CD4-positive, alpha-beta T cell treated with Interferon alpha-2 for 1 hour (primary cell): ENCODE data around the gene WNT6.

Source experiments
- DNase-seq, 2 donors: peaks; one replicate each; pipeline ENCODE4 v3.0.0-alpha.2; 2020 to 2022

The WNT6 gene

DNA sequence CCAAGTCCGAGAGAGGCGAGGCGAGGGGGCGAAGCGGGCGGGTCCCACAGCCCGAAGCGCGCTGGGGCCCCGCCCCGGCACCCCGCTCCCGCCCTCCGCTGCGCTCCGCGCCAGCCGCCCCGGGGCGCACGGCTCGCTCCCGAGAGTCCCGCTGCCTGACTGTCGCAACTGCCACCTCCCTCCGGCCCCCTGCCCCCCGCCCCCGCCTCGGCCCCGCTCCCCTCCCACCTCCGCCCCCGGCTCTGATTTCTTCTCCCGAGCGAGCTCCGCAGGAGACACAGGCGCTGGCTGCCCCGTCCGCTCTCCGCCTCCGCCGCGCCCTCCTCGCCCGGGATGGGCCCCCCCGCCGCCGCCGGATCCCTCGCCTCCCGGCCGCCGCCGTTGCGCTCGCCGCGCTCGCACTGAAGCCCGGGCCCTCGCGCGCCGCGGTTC lies at the start of gene WNT6:
TSS of gene WNT6 (plus strand) at position 250 of the 432 bp plus-strand sequence. CDS start 233 bp downstream, outside the sequence.
- DNase-seq: no peak

DNA sequence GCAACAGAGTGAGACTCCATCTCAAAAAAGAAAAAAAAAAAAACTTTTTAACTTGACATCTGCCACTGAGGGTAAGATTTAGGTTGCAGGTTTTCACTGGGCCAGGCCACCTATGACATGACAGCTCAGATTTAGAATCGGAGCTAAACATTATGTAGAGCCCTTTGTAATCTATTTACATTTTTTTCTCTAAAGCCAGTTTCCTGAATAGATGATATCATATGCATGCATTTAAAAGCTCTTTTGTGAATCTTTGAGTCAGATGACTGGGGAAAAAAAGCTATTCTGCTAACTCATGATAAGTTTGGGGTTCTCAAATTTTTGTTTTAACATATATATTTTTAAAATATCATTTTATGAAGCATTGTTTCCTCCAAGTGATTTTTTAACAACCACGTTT lies 49.3 kb upstream of the WNT6 start:
- DNase-seq: no peak

DNA sequence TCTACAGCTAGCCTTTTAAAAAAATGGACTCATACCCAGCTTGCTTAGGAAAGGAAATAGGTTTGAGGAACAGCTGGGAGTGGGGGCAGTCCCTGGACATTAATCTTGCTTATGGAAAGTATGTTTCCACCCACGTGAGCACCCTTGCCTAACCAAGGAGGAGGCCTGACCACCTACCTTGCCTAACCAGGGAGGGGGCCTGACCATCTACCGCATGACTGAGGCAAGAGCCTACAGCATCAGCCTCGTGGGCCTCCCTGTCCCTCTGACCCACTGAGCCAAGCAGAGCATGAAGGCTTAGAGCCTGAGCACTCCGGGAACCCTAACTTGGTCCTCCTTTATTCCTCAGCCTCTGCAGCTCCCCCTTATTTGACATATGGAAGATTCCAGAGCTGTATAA lies 48.2 kb upstream of the WNT6 start:
- no peak for DNase-seq

DNA sequence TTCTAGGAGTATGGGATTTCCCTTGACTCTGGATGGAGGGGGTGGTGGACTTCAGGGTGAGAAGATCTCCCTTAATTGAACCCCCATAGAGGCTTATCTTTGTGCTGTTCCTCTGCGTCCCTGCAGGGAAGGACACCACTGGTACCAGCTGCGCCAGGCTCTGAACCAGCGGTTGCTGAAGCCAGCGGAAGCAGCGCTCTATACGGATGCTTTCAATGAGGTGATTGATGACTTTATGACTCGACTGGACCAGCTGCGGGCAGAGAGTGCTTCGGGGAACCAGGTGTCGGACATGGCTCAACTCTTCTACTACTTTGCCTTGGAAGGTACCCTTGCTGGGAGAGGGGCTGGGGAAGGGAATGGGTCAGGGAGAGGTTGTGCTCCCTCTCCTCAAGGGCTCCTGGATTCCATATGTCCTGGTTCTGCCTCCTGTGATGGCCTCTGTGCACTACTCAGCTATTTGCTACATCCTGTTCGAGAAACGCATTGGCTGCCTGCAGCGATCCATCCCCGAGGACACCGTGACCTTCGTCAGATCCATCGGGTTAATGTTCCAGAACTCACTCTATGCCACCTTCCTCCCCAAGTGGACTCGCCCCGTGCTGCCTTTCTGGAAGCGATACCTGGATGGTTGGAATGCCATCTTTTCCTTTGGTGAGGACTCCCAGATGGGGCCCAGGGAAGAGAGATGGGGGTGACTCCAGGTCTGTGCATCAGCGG lies 47.3 kb upstream of the WNT6 start:
- DNase-seq: no peak

DNA sequence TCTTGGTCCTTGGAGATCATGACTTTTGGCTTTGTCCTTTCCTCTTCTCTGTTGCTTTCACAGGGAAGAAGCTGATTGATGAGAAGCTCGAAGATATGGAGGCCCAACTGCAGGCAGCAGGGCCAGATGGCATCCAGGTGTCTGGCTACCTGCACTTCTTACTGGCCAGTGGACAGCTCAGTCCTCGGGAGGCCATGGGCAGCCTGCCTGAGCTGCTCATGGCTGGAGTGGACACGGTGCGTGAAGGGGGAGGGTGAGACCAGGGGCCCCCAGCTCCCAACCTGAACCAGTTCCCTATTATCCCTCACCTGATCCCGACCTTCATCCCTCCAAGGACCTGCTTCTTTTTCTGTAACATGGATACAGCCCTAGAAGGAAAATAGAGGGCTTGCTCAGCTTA lies 46.7 kb upstream of the WNT6 start:
- DNase-seq: no peak

DNA sequence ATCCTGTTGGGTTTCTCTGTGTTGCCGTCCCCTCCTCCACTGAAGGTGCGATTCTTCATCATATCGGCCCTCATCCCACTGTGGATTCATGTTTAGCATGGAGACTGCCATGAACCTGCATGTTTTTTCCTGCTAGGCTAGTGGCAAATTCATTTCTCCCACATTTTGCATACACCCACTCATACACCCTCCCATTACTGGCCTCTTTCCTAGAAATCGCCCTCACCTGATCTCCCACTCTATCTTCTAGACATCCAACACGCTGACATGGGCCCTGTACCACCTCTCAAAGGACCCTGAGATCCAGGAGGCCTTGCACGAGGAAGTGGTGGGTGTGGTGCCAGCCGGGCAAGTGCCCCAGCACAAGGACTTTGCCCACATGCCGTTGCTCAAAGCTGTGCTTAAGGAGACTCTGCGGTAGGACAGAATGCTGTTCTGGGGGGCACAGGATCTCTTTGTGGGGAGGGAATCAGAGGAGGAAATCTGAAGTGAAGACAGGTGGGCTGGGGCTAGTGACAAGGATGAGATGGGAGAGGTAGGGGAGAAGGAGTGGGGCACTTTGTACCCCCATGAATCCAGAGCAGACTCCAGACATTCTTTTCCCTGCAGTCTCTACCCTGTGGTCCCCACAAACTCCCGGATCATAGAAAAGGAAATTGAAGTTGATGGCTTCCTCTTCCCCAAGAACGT lies 45.7 kb upstream of the WNT6 start:
- DNase-seq: no peak

DNA sequence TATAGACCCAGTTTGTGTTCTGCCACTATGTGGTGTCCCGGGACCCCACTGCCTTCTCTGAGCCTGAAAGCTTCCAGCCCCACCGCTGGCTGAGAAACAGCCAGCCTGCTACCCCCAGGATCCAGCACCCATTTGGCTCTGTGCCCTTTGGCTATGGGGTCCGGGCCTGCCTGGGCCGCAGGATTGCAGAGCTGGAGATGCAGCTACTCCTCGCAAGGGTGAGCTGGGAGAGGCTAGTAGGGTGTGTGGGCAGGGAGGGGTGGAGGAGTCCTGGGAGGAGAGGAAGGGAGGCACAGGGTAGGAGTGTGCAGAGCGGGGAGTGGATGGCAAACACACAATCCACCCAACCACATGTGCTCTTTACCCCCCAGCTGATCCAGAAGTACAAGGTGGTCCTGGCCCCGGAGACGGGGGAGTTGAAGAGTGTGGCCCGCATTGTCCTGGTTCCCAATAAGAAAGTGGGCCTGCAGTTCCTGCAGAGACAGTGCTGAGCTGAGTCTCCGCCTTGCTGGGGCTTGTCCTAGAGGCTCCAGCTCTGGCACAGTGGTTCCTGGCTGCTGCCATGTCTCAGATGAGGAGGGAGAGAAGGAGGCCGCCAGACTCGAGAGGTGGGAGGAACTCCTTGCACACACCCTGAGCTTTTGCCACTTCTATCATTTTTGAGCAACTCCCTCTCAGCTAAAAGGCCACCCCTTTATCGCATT lies 44.9 kb upstream of the WNT6 start:
- no peak for DNase-seq

DNA sequence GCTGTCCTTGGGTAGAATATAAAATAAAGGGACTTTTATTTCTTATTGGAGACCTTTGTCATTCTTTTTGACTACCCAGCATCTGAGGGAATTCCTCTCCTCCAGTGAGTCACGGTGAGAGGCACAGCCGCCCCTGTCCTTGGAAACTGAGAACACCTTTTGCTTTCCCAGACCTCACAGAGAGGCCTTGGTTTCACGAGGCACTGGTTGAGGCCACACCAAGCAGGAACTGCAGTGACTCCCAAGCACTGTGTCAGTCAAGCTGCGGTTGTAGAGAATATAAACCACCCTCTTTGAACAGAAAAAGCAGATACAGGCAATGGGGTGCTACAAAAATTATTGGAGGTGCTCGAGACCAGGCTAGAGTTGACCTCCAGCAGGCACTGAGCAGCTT lies 44.4 kb upstream of the WNT6 start:
- no peak for DNase-seq

DNA sequence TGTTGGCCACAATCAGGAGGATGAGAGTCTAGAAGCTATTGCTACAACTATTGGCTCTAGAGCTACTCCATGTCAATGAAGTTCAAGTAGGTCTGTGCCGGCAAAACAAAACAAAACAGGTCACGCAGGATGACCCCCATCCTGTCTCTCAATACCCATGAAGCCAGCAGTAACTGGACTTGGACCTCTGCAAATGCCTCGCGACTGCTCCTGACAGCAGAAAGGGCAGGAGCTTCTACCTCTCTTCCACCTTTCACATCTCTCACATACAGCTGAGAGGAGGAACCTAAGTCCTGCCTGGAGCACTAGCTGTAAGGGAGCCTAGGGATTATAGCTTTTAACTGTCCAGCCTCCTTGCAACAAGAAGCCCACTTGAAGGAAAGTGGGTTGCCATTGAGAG lies 44.0 kb upstream of the WNT6 start:
- DNase-seq: no peak

DNA sequence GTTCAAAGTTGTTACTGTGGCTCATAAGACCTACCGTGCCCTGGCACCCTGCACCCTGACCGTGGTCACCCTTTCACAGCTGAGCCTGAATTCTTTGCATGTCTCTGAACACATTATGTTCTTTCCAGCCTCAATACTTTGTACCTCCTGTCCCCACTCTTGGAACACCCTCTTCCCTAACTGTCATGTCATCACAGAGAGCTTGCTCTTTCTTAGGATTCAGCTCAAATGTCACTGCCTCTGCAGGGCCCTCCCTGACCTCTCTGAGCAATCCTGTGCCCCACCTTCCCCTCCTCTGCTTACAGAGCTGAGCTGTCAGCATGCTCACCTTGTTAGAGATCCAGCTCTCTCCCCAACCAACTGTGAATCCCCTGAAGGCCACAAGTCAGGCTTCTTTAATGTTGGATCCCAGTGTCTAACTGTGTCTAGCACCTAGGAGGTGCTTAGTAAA lies 43.0 kb upstream of the WNT6 start:
- DNase-seq: no peak

DNA sequence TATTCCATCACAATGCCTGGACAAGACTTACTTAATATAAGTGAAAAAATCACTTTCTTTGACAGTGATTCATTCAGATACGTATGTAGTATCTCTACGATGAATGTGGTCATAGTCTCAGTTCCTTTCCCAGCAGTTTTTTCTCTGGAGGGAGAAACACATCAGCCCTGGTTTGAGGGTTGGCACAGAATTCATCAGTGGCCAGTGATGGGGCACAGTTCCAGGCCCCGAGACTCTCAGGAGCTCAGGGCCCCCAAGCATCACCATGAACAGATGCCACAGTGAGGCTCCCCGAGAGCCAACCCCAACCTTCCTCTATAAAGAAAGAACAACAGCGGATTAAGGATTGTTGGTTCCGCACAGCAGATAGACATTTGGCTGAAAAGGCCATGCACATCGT lies 40.5 kb upstream of the WNT6 start:
- no peak for DNase-seq

DNA sequence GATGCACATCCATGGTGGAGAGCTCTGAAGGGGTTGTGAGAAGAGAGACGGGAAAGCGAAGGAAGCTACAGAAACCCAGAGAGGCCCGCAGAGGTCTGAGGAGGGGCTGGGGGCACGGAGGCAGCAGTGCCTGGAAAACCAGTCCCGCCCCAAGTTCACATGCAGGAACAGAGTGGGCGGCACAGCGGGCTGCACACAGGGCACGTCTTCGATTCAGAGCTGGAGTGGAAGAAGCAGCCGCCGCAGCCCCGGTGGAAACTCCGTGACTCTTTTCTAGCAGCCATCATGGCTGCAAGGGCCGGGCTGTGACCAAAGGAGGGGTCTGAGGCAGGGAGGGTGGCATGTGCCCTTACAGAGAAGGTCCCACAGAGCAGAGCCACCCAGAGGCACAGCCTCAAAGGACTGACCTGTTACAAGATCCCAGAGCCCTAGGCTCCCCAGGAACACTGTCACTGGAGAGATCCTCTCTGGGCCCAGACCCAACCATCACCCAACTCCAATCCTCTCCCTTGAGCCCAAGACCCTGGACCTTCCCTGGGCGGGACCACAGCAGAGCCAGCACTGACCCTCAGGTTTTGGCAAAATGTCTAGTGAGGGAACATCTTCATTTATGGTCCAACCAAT lies 38.7 kb upstream of the WNT6 start:
- DNase-seq: no peak

DNA sequence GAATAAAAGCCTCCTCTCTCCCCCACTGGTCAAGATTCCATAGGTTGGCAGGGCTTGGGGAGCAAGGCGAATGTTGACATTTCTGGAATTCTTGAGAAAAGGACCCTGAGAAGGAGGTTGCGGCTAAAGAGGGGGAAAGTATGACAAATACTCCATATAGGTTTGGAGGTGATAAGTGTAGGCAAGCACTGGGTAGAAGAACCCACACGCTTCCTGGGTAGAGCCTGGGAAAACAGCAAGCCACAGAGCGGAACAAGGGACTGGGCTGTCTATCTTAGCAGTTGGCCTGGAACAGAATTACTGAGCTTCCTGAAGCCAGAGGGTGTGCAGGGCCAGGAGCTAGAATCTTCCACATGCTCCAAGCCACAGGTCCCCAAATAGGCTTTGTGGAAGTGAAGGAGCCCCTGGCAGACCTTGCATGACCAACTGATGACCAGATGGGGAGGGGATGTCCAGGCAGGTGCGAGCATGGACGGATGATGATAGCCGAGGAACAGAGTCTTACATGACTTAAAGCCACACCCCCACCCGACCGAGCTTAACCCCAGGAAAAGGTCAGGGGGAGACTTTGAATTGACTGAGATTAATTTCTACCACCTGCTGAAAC lies 37.9 kb upstream of the WNT6 start:
- DNase-seq: no peak

DNA sequence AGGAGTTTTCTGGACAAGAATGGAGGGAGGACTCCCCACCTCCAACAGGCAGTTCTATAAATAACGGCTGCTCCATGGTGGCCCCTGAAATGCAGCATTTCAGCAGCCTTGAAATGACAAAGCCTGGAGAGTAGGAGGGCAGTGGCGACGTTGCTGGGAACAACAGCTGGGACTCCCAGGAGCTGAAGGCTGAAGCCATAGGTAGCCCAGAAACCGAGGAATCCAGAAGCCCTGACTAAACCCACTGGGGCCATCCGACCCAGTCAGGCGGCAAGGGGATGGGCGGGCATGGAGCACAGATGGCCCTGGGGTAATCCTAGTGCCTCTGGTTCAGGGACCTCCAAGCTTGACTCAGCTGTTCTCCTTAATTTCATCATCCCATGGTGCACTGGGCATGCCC lies 37.0 kb upstream of the WNT6 start:
- no peak for DNase-seq

DNA sequence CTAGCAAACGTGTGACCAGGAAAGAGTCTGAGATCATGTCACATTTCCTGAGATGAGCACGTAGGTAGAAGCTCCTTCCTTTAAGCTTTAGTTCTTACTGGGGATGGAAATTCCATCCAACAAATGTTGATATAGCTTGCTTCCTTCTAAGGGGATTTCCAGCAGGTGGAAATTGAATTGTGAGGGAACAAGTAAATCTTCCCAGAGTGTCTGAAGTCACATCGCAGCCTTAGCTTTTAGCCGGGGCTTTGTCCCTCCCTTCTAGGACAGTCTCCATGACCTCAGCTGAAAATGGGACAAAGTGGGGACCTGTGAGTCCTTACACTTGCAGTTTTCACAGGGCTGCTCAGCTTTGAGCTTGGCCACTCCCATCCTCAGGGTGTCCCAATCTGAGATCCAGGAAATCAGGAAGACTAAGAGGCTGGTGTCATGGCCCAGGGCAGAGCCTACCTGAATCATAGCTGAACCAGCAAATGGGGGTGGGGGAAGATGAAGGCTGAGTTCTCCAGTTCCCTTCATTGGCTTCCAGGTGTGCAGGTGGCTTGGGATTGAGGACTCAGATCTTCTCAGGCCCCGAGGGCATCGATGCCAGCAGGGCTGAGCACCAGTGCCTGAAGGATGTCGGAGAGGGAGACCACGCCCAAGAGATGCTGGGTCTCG lies 36.3 kb upstream of the WNT6 start:
- DNase-seq: no peak

DNA sequence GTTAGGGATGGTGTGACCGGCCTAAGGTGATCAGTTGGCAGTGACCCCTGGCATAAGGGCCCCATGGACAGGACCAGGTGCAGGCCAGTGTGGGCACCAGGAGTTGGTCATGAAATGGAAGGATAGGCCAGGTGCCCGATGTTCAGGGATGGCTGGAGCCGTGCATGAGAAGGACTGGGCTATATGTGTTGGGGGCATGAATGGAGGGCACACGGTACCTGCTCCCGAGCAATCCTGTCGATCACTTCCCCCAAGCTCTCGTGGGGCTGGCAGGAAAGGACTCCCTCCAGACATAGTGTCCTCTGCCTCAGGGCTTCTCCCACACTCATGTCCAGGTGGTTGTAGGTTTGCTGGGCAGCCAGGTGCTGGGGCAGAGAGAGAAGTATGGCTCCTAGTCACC lies 35.6 kb upstream of the WNT6 start:
- no peak for DNase-seq

DNA sequence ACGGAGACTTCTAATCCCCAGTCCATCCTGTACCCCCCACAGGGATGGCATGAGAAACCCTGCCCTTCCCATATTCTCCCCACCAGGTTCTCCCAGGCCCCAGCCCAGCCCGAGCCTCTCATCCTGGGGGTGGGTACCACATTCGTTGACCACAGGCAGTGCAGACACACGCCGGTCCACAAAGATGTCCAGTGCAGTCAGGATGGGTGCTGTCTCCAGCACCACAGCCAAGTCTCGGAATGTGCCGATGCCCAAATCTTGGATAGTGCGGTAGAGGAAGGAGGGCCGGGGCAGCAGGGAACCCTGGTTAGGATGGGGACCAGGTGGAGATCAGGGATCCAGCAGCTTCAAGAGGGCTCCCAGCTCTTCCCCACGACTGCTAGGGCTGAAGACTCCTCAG lies 32.8 kb upstream of the WNT6 start:
- no peak for DNase-seq

DNA sequence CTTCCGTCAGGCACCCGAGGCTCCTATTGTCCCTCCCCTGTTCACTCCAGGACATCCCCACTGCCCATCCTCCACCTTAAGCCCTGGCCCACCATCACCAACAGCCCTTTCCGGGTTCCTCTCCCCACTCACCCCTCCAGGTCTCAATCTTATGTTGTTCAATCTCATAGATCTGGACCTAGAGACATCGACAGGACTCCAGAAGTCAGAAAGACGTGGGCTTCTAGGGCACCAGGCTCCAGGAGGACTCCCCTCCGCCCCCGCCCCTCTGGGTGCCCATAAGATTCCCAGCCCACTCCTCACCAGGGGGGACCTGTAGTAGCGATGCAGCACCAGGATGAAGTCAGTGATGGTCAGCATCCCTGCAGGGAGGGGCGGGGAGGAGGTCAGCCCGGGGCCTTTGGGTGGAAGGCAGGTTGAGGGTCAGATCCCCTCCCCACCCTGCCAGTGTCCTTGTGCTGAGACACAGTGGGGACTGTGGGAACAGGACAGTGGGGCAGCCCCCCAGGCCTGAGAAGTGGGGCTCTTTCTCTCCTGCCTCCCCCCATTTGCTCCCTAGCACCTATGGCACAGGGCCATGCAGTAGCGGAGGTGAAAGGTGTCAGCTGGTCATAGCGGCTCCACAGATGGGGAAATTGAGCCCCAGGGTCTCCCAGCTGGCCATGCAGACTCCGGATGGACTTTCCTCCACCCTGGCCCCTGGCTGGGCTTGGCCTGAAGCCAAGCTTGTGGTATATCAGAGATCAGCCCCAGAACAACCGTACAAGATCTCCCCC lies 31.7 kb upstream of the WNT6 start:
- DNase-seq: no peak

DNA sequence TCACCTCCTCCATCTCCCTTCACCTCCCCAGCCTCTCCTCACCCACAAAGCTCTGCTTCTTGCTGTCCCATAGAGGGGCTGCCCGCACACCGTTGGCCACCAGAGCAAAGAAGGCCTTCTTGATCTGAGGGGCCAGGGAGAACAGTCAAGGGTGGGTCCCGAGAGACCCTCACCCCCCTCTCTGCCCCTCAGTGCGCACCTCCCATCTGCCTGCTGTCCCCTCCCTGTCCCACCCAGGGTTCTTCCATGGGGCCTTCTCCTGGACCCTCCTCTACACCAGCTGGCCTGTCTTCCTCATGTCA lies 31.2 kb upstream of the WNT6 start:
- DNase-seq: no peak

DNA sequence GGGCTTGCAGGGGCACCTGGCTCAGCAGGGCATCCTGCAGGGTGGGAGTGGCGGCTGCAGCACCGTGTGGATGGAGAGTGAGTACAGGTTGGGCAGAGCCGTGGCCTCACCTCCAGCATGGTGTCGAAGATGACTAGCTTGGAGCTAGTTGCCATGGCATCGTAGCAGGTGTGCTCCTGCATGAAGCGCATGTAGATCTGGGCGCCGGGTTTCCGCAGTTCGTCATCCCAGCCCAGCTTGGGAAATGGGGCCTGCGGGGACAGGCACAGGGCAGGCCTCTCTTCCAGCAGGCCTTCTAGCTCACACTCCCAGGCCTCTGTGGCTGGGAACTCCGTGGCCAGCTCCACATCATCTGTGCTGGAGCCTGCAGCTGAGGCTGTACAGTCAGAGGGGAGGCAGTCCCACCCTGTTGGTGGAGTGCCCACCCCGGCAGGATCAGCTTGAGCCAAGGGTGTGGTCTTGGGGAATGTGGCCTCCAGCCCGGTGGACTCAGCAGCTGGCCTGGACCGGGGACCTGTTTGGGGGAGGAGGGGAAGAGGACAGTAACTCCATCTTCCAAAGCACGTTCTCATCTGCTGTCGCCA lies 29.6 kb upstream of the WNT6 start:
- DNase-seq: no peak

DNA sequence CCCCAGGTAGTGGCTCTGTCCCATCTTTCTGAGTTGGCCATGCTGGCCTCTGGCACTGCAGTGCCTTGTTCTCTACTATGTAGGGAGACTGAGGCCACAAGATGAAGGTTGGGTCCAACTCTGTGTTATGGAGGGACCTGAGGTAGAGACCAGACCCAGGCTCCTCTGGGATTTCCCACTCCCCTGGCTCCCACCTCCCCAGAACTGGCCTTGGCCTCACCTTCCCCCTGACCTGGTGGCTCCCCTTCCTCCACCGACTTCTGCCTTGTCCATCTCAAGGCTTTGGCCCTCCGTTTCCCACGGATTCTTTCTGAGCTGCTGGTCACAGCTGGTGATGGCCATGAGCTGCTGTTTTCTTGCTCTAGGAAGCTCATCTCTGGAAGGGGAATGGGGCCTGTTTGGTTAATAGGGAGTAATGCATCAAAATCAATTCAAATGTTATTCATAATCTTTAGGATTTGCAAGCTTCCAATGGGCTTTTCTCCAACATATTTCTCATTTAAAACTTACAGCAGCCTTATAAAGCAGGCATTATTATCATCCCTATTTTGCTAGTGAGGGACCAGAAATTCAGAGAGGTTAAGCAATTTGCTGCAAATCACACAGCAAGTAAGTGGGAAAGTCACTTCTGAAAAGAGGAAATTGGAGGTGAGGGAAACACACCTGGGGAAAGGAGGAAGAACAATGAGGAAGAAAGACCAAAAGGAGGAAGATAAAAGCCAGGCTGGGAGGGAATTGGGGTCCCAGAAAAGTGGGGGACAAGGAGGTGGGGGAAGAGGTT lies 28.9 kb upstream of the WNT6 start:
- DNase-seq: no peak
